ENCODE measurements around the gene BASP1.
"Not testable (repeated sequence)": the region's sequence is repeated elsewhere in the genome, so short reads cannot be mapped to it uniquely, and the experiment has no call there.

Gene BASP1

GRCh38 chr5:17240487-17240886 lies 23.1 kb downstream of the BASP1 start:
- no peak for TF ChIP-seq POLR2A (IDR thresholded peaks at IDR 0.05; ENCODE audit: low read depth, low read length)
- DNase-seq (ENCODE audit: insufficient read length, low spot score) (no peak), FAIRE-seq (no peak)

DNA sequence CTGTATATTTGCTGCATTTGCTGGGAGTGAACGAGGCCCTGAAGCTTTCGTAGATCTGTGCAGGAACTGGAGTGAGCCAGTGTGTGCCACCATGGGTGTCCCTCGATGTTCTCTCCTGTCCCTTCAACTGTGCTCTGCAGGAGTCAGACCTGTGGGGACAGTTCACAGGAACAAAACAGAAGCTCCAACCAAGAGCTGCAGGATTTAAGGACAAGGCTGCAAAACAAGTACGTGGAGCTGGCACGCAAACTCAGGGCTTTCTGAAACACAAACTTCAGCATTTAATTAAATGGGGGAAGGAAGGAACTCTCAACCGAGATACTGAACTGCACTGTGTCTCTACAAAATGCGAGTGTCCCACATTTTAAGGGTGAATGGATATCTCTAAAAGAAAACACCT lies 24.2 kb downstream of the BASP1 start:
- peak; percentile 52 for FAIRE-seq
- DNase-seq (ENCODE audit: insufficient read length, low spot score), result no peak
- no peak for TF ChIP-seq POLR2A (IDR thresholded peaks at IDR 0.05; ENCODE audit: low read depth, low read length)

GRCh38 chr5:17243287-17244063 lies 26.0 kb downstream of the BASP1 start:
- no peak for DNase-seq (ENCODE audit: insufficient read length, low spot score)
- FAIRE-seq, result no peak
- TF ChIP-seq POLR2A (IDR thresholded peaks at IDR 0.05; ENCODE audit: low read depth, low read length), result no peak

GRCh38 chr5:17249029-17249634 lies 31.7 kb downstream of the BASP1 start:
- FAIRE-seq, result peak; percentile 98
- peak; percentile 78 for DNase-seq (ENCODE audit: insufficient read length, low spot score)
- TF ChIP-seq POLR2A (IDR thresholded peaks at IDR 0.05; ENCODE audit: low read depth, low read length), result no peak

GRCh38 chr5:17249841-17250240 lies 32.4 kb downstream of the BASP1 start:
- not testable (repeated sequence) for DNase-seq (ENCODE audit: insufficient read length, low spot score); FAIRE-seq

DNA sequence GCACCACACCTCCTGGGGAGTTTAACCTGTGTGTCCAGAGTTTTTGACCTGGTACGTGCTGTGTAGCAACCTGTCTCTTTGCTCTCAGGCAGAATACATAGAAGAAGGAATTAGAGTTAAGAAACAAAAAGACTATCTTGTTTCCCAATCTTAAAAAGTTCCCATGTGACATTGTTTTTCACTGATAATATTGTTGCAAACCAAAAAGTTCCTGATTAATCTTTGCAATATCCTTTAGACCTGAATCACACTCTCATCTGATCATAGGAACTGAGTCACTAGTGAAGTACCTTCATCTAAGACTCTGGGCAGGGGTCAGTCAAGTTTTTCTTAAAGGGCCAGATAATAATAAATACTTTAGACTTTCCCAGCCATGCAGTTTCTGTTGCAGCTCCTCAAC lies 35.1 kb downstream of the BASP1 start:
- no peak for DNase-seq (ENCODE audit: insufficient read length, low spot score)
- peak; percentile 85 for FAIRE-seq
- no peak for TF ChIP-seq POLR2A (IDR thresholded peaks at IDR 0.05; ENCODE audit: low read depth, low read length)

- no peak for TF ChIP-seq POLR2A (IDR thresholded peaks at IDR 0.05; ENCODE audit: low read depth, low read length)
- no peak for DNase-seq (ENCODE audit: insufficient read length, low spot score)
- FAIRE-seq, result peak; percentile 78
Observed at GRCh38 chr5:17255471-17256021, 38.1 kb downstream of the BASP1 start.

DNA sequence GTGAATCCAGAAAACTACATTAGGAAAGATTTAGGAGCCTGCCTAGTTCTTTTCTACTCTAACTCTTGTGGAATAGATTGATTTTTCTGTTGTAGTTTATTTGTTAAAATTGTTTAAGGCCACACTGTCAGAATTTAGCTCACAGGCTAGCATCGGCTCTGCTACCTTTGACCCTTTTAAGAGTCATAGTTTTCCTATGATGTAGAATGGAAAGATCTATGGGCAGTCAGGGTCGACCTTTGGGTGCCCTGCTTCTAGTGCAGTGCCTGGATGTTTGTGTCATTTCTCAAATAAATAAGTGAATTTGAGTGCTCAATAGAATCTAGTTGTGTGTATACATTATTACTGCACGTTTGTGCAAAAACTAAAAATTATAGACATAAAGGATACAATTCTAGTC lies 38.7 kb downstream of the BASP1 start:
- DNase-seq (ENCODE audit: insufficient read length, low spot score), result no peak
- FAIRE-seq, result no peak
- no peak for TF ChIP-seq POLR2A (IDR thresholded peaks at IDR 0.05; ENCODE audit: low read depth, low read length)

GRCh38 chr5:17256839-17257238 lies 39.4 kb downstream of the BASP1 start:
- no peak for DNase-seq (ENCODE audit: insufficient read length, low spot score)
- FAIRE-seq, result no peak
- no peak for TF ChIP-seq POLR2A (IDR thresholded peaks at IDR 0.05; ENCODE audit: low read depth, low read length)

DNA sequence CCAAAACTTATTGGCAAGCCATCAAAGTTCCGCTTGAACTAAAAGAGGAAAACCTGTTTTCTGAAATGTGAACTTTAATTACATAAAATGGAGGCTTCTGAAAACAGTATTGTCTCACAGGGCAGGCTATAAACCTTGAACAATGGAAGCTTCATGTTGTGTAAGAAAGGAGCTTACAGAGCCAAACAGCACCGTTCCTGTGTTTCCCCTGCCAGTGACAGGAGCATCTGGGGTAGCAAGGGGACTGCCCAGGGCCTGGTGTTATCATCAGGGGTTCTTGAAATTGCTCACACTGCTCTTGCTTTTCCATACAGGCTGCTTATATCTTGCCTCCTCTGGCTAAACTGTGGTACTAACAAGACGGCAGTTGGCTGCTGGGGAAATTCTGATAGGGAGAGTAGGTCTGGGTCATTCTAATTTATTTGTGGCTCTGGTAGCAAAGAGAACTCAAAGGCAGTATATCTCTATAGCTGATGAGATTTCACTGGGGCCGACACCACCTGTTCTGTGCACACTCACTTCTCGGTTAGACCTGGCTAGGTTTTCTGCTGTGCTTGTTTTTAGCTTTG lies 40.4 kb downstream of the BASP1 start:
- TF ChIP-seq POLR2A (IDR thresholded peaks at IDR 0.05; ENCODE audit: low read depth, low read length), result no peak
- peak; percentile 20 for FAIRE-seq
- DNase-seq (ENCODE audit: insufficient read length, low spot score), result no peak

GRCh38 chr5:17258431-17258830 lies 41.0 kb downstream of the BASP1 start:
- no peak for DNase-seq (ENCODE audit: insufficient read length, low spot score)
- FAIRE-seq, result peak; percentile 86
- TF ChIP-seq POLR2A (IDR thresholded peaks at IDR 0.05; ENCODE audit: low read depth, low read length), result no peak

DNA sequence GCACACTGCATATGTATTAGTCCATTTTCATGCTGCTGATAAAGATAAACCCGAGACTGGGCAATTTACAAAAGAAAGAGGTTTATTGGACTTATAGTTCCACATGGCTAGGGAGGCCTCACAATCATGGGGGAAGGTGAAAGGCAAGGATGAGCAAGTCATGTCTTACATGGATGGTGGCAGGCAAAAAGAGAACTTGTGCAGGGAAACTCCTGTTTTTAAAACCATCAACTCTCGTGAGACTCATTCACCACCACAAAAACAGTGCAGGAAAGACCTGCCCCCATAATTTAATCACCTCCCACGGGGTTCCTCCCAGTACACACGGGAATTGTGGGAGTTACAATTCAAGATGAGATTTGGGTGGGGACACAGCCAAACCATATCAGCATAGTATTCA lies 41.6 kb downstream of the BASP1 start:
- not testable (repeated sequence) for DNase-seq (ENCODE audit: insufficient read length, low spot score); FAIRE-seq

GRCh38 chr5:17259630-17260257 lies 42.3 kb downstream of the BASP1 start:
- DNase-seq (ENCODE audit: insufficient read length, low spot score), result no peak
- peak; percentile 30 for FAIRE-seq
- no peak for TF ChIP-seq POLR2A (IDR thresholded peaks at IDR 0.05; ENCODE audit: low read depth, low read length)

GRCh38 chr5:17260549-17260948 lies 43.1 kb downstream of the BASP1 start:
- DNase-seq (ENCODE audit: insufficient read length, low spot score), result no peak
- no peak for FAIRE-seq
- TF ChIP-seq POLR2A (IDR thresholded peaks at IDR 0.05; ENCODE audit: low read depth, low read length), result no peak
